ENCODE measurements around the gene S1PR1. TPM values are rescaled to one million over a fixed set of nuclear protein-coding genes. Genes with fewer than 3 reads are reported as not detected.

The S1PR1 gene
- total RNA-seq, 1 experiment from 2014 or later: 0.03 TPM

- in situ Hi-C loops (cut with HindIII; ENCODE audit: low pct_unique_long_range_greater_than_20kb, low sequenced_read_pairs): no loop called here
- DNase-seq (ENCODE audit: low read depth, low spot score): no peak
Measured at GRCh38 chr1:101240041-101240430, 3.2 kb downstream of the S1PR1 start.

- no peak for DNase-seq (ENCODE audit: low read depth, low spot score)
- in situ Hi-C loops (cut with HindIII; ENCODE audit: low pct_unique_long_range_greater_than_20kb, low sequenced_read_pairs): no loop called here
Measured at GRCh38 chr1:101241485-101242225, 4.8 kb downstream of the S1PR1 start.

- DNase-seq (ENCODE audit: low read depth, low spot score): no peak
- in situ Hi-C loops (cut with HindIII; ENCODE audit: low pct_unique_long_range_greater_than_20kb, low sequenced_read_pairs): no loop called here
Measured at GRCh38 chr1:101242324-101243050, 5.7 kb downstream of the S1PR1 start.

- no peak for DNase-seq (ENCODE audit: low read depth, low spot score)
- in situ Hi-C loops (cut with HindIII; ENCODE audit: low pct_unique_long_range_greater_than_20kb, low sequenced_read_pairs): no loop called here
Measured at GRCh38 chr1:101243751-101244150, 6.9 kb downstream of the S1PR1 start.

GRCh38 chr1:101244842-101245241 lies 8.0 kb downstream of the S1PR1 start:
- DNase-seq (ENCODE audit: low read depth, low spot score): no peak
- in situ Hi-C loops (cut with HindIII; ENCODE audit: low pct_unique_long_range_greater_than_20kb, low sequenced_read_pairs): no loop called here

- DNase-seq (ENCODE audit: low read depth, low spot score): no peak
- in situ Hi-C loops (cut with HindIII; ENCODE audit: low pct_unique_long_range_greater_than_20kb, low sequenced_read_pairs): no loop called here
Measured at GRCh38 chr1:101245246-101245927, 8.6 kb downstream of the S1PR1 start.

- in situ Hi-C loops (cut with HindIII; ENCODE audit: low pct_unique_long_range_greater_than_20kb, low sequenced_read_pairs): no loop called here
- DNase-seq (ENCODE audit: low read depth, low spot score): no peak
Measured at GRCh38 chr1:101247404-101248287, 10.8 kb downstream of the S1PR1 start.

- DNase-seq (ENCODE audit: low read depth, low spot score): no peak
- in situ Hi-C loops (cut with HindIII; ENCODE audit: low pct_unique_long_range_greater_than_20kb, low sequenced_read_pairs): no loop called here
Measured at GRCh38 chr1:101250222-101250621, 13.4 kb downstream of the S1PR1 start.

GRCh38 chr1:101250656-101251272 lies 13.9 kb downstream of the S1PR1 start:
- DNase-seq (ENCODE audit: low read depth, low spot score): no peak
- in situ Hi-C loops (cut with HindIII; ENCODE audit: low pct_unique_long_range_greater_than_20kb, low sequenced_read_pairs): no loop called here

GRCh38 chr1:101251504-101251903 lies 14.7 kb downstream of the S1PR1 start:
- no peak for DNase-seq (ENCODE audit: low read depth, low spot score)
- in situ Hi-C loops (cut with HindIII; ENCODE audit: low pct_unique_long_range_greater_than_20kb, low sequenced_read_pairs): no loop called here

GRCh38 chr1:101253976-101254674 lies 17.3 kb downstream of the S1PR1 start:
- in situ Hi-C loops (cut with HindIII; ENCODE audit: low pct_unique_long_range_greater_than_20kb, low sequenced_read_pairs): no loop called here
- DNase-seq (ENCODE audit: low read depth, low spot score): no peak

GRCh38 chr1:101257500-101258325 lies 20.9 kb downstream of the S1PR1 start:
- DNase-seq (ENCODE audit: low read depth, low spot score): no peak
- in situ Hi-C loops (cut with HindIII; ENCODE audit: low pct_unique_long_range_greater_than_20kb, low sequenced_read_pairs): no loop called here

GRCh38 chr1:101259744-101260148 lies 22.9 kb downstream of the S1PR1 start:
- no peak for DNase-seq (ENCODE audit: low read depth, low spot score)
- in situ Hi-C loops (cut with HindIII; ENCODE audit: low pct_unique_long_range_greater_than_20kb, low sequenced_read_pairs): no loop called here

GRCh38 chr1:101260556-101261350 lies 23.9 kb downstream of the S1PR1 start:
- DNase-seq (ENCODE audit: low read depth, low spot score): no peak
- in situ Hi-C loops (cut with HindIII; ENCODE audit: low pct_unique_long_range_greater_than_20kb, low sequenced_read_pairs): no loop called here

GRCh38 chr1:101261623-101262022 lies 24.8 kb downstream of the S1PR1 start:
- in situ Hi-C loops (cut with HindIII; ENCODE audit: low pct_unique_long_range_greater_than_20kb, low sequenced_read_pairs): no loop called here
- DNase-seq (ENCODE audit: low read depth, low spot score): no peak

Measured in SK-MEL-5 (cell line).